ENCODE results near the gene SC5D.

The SC5D gene

DNA sequence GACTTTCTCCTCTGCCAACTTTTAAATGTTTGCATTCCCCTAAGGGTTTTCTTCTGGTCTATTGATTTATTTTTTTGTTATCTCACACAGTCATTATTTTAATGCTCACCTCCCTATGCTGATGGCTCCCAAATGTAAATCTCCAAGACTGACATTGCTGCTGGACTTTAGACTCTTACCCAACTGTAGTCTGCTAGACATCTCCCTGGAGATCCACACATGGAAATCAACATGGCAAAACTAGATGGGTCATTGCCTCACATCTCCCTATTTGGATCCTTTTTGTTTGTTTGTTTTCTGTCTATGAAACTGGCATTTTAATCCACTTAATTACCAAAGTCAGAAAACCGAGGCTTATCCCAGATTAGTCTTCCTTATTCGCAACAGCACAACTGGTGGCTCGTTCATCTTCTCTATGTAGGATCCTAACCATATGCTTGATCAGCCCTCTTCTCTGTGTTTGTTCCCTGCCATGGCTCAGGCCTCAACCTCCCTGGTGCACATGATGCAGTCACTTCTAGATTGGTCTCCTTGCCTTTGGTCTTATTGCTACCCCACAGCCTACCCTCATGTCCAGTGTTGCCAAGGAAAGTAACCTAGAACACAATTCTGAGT is 37.3 kb downstream of the SC5D start:
- DNase-seq = no peak

DNA sequence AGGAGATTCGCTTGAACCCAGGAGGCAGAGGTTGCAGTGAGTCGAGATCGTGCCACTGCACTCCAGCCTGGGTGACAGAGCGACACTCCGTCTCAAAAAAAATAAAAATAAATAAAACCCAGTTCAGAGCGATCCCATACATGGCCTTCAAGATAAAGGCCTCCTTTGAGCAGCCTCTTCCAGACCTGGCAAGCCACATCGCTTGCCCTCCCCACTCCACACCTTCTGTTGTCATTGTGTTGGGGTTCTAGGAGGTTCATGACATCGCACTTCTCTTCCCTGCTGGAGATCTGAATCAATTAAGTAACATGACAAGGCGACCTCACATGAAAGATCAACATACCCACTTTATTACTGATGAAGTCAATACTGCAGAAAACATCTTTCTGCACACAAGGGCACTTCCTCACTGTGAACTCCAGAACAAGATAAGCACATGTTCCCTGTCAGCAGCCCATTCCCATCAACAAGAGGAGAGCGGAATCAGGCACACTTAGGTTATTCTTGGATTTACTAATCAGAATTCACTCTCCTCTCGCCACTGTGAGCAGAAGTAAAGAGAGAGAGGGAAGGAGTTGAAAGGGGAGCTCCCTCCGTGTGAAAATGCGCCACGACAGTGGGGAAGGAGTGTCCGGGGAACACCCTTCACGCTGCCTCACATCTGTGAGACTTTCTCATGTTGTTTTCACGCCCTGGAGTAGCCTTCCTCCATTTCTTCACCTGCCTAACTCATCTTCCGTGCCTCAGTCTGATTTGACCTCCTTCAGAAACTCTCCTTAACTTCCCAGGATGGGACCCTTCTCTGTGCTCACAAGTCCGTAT is 38.3 kb downstream of the SC5D start:
- no peak for DNase-seq

- no peak for DNase-seq
Observed at GRCh38 chr11:121334973-121335710, 42.6 kb downstream of the SC5D start.

GRCh38 chr11:121336279-121336937 is 43.8 kb downstream of the SC5D start:
- DNase-seq = no peak

DNA sequence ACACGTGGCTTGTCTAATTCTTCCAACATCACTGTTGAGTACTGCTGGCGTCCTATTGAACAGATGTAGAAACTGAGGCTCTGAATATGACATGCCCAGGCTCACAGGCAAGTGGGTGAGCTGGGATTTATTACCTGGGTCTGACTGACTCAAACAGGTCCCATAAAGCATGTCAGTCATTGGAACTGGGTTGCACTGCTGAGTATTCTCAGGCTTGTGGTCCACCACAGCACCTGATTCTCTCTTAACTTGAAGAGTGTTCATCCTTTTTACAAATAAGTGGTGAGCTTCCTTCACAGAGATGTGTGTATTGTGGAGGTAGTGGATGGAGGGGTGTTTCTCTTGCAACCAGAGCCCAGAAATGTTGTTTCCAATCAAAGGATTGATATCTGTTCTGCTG is 44.5 kb downstream of the SC5D start:
- no peak for DNase-seq

GRCh38 chr11:121337740-121338272 is 45.2 kb downstream of the SC5D start:
- no peak for DNase-seq

GRCh38 chr11:121338536-121338935 is 46.0 kb downstream of the SC5D start:
- DNase-seq = no peak

DNA sequence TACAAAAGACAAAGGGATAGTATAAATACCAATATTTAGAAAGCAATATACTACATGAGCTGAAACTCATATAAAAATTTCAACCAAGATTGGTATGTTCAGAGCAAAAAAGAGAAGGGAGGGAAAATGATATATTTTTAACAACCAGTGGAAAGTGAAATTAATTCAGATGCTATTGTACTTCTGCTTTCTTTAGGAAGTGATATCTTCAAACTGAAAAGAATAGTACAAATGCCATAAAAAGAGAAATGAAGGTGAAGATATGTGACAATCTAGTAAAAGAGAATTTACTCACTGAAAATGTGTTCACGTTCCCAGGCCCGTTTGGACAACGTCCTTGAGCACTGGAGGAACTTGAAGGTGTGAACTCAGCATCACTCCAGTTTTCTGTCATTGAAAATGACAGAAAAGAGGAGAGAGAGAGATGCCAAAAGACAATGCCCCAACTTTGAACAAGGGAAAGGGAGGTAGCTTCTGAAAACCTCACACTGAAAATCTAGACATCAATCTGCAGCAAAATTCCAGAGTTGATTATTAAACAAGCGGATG is 47.5 kb downstream of the SC5D start:
- no peak for DNase-seq

DNA sequence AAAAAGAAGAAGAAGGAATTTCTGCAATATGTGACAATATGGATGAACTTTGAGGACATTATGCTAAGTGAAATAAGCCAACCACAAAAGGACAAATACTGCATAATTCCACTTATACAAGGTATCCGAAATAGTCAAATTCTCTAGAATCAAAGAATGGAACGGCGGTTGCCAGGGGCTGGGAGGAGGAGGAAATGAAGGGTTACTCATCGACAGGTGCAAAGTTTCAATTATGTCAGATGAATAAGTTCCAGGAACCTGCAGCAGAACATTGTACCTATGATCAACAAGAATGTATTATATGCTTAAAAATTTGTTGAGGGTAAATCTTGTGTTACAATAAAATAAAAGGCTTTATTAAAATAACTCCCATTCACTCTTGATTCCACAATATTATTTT is 49.0 kb downstream of the SC5D start:
- no peak for DNase-seq

GRCh38 chr11:121344824-121345223 is 52.3 kb downstream of the SC5D start:
- DNase-seq = no peak

DNA sequence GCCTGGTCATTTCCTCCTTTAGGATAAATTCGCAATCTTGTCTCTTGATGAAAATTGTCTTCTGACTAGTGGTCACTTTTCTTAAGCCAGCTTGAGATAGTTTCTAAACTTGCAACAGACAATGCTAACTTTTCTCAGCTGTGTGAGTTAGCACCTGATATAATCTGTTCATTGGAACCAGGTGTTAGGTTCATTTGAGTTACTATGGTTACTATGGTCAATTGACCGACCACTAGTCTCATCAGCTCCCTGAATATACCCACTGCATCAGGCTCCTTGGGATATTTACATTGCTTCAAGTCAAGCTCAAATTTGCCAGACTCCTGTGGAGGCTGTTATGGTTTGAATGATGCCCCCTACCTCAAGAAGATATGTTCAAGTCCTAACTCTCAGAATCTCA is 54.5 kb downstream of the SC5D start:
- no peak for DNase-seq

DNA sequence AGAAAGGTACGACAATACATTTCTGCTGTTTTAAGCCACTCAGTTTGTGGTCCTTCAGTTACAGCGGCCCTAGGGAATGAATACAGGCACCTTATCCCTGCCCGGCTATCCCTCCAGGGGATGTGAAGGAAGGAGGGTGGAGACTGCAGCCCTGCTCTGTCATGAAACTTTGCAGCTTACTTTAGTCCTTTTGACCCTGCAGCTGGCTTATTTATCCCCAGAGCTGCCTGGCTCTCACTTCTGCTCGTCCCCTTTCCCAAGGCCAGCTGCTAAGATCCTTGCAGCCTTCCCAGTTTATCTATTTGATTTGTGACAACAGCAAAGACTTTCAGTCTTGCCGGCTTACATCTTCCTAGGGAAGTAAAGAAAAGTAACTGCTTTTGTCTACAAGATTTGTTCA is 55.2 kb downstream of the SC5D start:
- DNase-seq = no peak

DNA sequence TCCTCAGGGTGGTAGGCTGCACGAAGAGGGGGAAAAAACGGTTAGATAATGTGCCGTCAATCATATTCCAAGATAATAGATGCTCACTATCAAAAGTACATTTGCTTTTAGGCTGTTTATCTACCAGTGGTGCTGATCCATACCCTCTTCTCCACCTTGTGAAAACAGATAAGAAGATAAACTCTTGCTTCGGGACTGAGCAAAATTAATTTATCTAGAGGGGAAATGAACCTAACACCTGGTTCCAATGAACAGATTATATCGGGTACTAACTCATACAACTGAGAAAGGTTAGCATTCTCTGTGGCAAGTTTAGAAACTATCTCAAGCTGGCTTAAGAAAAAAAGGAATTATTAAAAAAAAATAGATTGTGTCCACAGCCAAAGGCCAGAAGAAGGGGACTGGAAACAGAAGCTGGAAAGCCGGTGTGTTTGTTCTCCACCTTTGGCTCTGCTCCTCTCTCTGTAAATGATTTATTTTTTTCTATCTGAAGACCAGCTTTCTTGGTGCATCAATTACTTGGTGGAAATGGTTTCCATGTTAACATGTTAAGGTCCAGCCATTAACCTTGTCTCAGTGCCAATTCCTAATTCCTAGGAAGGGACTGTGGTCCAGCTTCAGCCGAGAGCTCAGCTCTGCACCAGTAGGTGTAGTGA is 55.8 kb downstream of the SC5D start:
- no peak for DNase-seq

- no peak for DNase-seq
Observed at GRCh38 chr11:121349790-121350189, 57.2 kb downstream of the SC5D start.

- DNase-seq = no peak
Observed at GRCh38 chr11:121350314-121351082, 57.9 kb downstream of the SC5D start.

- no peak for DNase-seq
Observed at GRCh38 chr11:121351083-121351630, 58.6 kb downstream of the SC5D start.

GRCh38 chr11:121352251-121352891 is 59.8 kb downstream of the SC5D start:
- DNase-seq = no peak

DNA sequence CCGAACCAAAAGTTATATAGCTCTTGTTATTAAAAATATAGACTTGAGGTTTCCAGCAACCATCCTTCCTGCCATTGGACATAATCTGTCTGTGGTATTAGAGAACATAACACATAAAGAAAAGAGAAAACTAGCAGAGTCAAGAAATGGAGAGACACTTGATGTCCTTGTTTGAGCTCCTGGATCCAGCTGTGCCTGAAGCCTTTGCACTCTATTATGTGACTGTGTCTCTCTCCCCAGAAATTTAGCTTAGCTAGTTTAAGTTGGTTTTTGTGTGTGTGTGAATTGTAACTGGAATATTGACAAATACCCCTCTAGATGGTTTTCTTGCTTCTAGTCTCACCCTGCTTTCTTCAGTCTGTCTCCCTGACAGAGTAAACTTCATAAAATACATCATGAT is 61.6 kb downstream of the SC5D start:
- no peak for DNase-seq

DNA sequence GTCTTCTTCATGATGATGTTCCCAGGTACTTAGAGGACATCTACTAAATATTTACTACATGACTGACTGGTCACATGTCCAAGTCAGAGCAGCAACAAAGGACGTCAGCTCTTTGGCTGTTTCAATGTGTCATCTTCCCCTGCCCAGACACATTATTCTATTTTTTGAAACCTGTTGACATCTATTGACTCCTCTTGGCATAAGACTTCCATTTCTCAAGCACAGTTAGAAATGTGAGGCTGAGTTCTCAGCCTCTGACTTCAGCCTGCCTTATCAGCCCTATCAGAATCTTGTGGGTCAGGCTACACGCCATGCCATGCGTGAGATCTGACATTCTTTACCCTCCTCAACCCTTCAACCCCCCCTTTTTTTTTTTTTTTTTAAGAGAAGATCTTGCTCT is 63.8 kb downstream of the SC5D start:
- DNase-seq = no peak

All from NCI-H1436 (cell line).